Measurements from ENCODE around the gene IGF1R.
A peak's percentile ranks its signal among the peaks of the same experiment; 100 is the strongest.

IGF1R gene

GRCh38 chr15:98800437-98801233 is 152.3 kb downstream of the IGF1R start:
- no peak for DNase-seq

DNA sequence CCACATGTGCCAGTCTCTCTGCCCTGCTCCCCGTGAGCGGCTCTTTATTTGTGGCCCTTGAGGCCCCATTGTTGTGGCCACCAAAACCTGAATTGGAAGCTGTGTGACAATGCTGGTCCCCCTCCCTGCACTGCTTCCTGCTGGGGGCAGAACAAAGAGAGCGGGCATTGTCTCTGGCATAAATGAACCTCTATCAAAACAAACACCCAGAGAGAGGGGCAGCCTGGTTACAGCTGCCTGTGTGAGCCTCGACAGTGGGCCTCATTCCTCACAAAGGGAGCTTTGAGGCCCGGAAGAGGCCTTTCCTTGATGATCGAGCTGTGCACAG is 152.9 kb downstream of the IGF1R start:
- DNase-seq, result no peak

DNA sequence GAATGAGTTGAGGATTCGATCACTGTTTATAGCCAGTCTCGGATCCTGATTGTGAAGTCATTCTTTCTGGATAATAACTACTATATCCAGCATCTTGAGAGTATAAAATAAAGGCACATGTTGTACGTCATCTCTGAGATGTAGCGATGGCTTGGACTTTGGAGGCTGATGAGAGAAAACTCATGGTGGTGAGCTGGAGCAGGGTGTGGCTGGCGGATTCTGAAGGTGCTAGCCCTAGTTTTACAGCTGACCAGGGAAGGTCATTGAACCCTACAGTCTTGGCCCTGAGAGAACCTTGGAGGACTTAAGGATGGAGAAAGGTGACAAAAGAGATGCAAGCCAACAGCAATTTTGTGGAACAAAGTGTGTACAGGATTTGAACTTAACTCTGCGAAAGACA is 153.8 kb downstream of the IGF1R start:
- DNase-seq, result no peak

GRCh38 chr15:98803228-98804056 is 155.1 kb downstream of the IGF1R start:
- no peak for DNase-seq

- no peak for DNase-seq
Observed at GRCh38 chr15:98804057-98804380, 155.7 kb downstream of the IGF1R start.

GRCh38 chr15:98805434-98806274 is 157.3 kb downstream of the IGF1R start:
- no peak for DNase-seq

DNA sequence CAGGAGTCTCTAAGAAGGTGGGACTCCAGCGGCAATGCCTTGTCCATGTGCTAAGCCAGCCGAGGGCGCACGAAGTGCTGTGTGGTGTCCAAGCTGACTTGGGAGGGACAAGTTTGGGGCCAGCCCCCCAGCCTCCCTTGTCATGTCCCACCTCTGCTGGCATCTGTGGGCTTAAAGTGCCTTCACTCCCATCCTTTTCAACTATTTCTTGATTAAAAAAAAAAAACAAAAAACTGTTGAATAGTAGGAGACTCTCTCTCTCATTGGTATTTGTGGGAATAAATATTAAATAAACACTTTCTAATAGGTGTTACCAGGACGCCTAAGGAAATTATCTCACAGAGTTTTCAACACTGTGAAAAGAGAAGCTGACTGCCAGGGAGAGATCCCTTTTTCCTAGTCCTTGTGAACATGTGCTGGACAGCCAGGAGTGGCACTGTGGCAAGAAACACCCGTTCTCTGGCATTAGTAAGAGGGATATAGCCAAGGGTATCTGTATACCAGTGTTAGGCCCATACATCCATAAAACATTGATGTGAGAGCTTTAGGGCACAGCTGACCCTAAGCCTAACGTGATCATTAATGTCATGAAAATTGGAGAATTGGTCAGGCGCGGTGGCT is 158.0 kb downstream of the IGF1R start:
- no peak for DNase-seq

DNA sequence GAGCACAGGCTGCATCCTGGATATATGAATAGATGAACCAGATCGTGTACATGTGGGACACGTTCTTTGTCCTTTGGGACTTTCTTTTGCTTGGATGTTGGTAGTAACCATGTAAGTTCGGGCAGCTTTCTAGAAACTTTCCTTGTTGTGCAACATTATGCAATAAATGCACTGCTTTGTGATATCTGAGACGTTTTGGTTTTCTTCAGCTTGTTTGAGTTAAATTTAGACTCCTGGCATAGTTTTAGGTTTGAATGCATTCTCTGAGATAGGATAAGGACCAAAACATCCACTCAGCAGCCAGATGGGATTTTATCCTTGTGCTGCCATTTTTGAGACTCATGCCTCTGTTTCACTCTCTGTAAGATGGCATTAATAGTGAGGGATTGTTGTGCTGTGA is 158.9 kb downstream of the IGF1R start:
- no peak for DNase-seq

- no peak for DNase-seq
Observed at GRCh38 chr15:98809273-98809672, 160.9 kb downstream of the IGF1R start.

DNA sequence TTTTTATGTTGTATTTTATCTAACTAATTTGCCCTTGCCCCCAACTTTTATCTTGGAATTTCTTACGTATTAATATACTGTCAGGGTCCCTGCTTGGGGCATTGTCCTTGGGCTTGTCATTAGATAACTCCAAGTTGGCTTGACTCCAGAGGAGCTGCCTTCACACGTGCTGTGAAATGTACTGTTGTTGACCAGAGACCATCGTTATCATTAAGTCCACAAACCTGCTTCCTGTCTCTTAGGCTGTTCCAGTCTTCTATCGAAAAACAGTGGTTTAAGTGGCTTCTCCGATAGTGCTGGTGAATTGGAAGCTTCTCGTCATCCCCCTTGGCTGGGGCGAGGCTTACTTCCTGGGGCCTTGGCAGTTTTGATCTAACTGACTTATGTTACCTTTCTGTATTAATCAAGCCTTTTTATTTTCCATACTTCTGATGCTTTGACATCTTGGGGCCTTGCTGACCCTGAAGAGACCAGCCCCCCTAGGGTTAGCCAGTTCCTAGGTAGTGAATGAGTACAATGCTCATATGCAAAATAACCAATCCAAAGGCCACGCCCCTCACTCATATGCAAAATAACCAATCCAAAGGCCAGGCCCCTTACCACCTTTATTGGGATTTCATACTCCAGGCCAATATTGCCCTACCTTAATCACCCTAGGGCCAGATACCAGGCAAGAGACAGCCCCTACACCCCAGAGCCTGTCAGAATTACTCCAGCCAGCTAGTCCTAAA is 164.5 kb downstream of the IGF1R start:
- no peak for DNase-seq

GRCh38 chr15:98813951-98814350 is 165.6 kb downstream of the IGF1R start:
- no peak for DNase-seq

- DNase-seq, result no peak
Observed at GRCh38 chr15:98815207-98815606, 166.9 kb downstream of the IGF1R start.

DNA sequence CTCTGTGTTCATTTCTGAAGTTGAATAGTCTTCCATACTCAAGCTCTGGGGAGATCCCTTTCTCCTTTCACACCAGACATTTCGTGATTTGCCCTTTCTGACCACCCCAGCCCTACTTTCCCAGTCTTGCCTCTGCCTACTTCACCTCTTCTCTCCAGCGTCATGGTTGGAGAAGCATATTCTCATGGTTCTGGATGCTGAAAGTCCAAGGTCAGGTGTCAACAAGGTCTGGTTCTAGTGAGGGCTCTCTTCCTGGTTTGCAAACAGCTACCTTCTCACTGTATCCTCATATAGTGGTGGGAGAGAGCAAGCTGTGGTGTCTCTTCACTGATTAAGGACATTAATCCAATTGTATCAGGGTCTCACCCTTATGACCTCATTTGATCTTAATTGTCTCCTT is 169.4 kb downstream of the IGF1R start:
- no peak for DNase-seq

DNA sequence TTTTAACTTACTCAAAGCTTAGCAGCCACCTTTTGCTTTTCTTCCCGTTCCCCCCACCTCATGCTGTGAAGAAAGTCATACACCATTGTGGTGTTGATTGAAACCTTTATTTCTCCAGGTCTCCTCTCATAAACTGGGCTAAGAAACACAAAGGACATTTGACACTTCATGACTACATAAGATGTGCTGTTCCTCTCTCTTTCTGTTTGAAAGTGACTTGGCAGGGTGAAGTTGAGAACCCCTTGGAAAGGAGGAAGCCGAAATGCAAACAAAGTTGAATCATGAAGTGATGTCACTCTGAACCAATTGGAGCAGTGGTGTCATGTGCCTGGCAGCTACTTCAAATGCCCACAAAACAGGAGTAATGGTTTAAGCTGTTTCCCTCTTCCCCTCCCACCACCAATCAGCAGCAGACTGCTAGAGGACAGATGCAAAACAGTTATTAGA is 174.7 kb downstream of the IGF1R start:
- peak; percentile 2 for DNase-seq

DNA sequence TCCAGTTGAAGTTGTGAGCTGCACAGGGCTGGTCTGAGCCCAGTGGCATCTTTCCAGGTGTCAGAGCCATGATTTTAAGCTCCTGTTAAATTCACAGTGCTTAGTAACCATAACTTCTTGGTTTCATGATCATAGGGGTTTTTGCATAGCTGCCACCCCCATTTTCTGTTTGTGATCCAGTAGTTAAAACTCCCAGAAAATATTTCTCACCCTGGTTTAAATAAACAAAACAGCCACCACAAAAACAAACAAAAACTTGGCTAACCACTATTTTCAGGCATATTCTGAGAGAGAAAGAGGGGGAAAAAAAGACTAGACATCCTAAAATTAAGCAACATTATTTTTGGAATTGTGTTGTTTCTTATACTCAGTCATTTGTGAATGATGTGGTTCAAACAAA is 175.3 kb downstream of the IGF1R start:
- DNase-seq, result no peak

DNA sequence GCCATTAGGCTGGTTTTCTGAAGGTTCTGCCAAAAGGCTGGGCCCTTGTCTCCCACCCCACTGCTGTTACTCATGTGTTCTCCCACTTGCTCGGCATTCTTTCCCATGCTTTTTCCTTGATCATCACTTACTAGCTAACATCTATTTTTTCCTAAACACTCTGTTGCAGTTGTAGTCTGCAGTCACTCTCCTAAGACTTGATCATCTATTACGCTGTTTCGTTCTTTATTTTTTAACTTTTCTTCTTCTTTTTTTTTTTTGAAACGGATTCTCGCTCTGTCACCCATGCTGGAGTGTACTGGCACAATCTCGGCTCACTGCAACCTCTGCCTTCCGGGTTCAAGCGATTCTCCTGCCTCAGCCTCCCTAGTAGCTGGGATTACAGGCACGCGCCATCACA is 176.3 kb downstream of the IGF1R start:
- no peak for DNase-seq

GRCh38 chr15:98826658-98827057 is 178.3 kb downstream of the IGF1R start:
- peak; percentile 9 for DNase-seq

DNA sequence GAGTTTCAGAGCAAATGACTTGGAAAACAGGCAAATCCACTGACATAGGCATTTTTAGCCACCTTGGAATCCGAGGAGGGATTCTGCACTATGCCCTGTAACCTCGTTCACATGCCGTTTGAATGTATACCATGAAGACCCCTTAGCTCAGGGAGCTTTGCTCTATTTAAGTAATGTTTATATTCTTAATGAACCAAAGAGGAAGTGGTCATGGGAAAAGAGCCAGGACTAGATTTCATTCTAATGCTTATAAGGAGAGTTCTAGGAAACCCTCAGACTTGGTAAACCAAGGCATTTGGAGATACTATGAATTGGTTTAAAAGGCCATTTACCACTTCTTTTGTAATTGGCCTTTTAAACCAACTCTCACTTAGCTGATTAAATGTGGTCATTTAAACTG is 178.9 kb downstream of the IGF1R start:
- no peak for DNase-seq

GRCh38 chr15:98830034-98830634 is 181.8 kb downstream of the IGF1R start:
- no peak for DNase-seq

GRCh38 chr15:98834976-98835375 is 186.6 kb downstream of the IGF1R start:
- no peak for DNase-seq

DNA sequence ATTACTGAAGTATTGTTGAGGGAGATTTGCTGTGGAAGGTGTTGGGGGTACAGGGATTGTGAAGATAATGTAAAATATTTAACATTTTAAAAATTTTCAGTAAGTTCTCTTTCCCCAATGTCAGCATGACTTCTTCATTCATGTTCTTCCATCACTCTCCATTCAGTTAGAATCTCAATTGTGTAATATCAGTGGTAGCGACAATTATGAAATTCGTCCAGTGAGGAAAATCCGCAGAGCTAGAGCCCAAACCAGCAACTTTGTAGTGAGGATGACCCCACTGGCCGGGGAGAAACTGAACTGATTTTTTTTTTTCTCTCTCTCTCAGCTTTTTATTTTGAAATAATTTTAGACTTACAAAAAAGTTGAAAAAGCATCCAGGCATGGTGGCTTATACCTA is 187.5 kb downstream of the IGF1R start:
- no peak for DNase-seq

Measured in DMS79 (cell line).